NOMO-1 treated with DMSO at 0.1 percent for 48 hours (cell line): Measurements from ENCODE around the gene KCNJ9.
"Not testable (repeated sequence)": the region's sequence is repeated elsewhere in the genome, so short reads cannot be mapped to it uniquely, and the experiment has no call there.

Experiments
- DNase-seq: peaks from one replicate; lab custom pipeline; 2025; ENCODE audit not compliant: unreplicated experiment; lab: John Stamatoyannopoulos, UW

The KCNJ9 gene

GRCh38 chr1:160101717-160102522 lies 20.6 kb downstream of the KCNJ9 start:
- DNase-seq = no peak

GRCh38 chr1:160103658-160104408 lies 22.5 kb downstream of the KCNJ9 start:
- no peak for DNase-seq

GRCh38 chr1:160104486-160104885 lies 23.1 kb downstream of the KCNJ9 start:
- peak; percentile 29 for DNase-seq

GRCh38 chr1:160105155-160105554 lies 23.8 kb downstream of the KCNJ9 start:
- DNase-seq = no peak

GRCh38 chr1:160107512-160107911 lies 26.2 kb downstream of the KCNJ9 start:
- DNase-seq = no peak

- peak; percentile 25 for DNase-seq
These were observed 27.7 kb downstream of the KCNJ9 start for GRCh38 chr1:160108888-160109662.

GRCh38 chr1:160109686-160110085 lies 28.3 kb downstream of the KCNJ9 start:
- no peak for DNase-seq

GRCh38 chr1:160111462-160111861 lies 30.1 kb downstream of the KCNJ9 start:
- DNase-seq = not testable (repeated sequence)

GRCh38 chr1:160112357-160112756 lies 31.0 kb downstream of the KCNJ9 start:
- no peak for DNase-seq

- no peak for DNase-seq
These were observed 32.1 kb downstream of the KCNJ9 start for GRCh38 chr1:160113407-160113806.

GRCh38 chr1:160114085-160114484 lies 32.7 kb downstream of the KCNJ9 start:
- no peak for DNase-seq

- DNase-seq = no peak
These were observed 34.4 kb downstream of the KCNJ9 start, which contains the start of gene ATP1A2 for GRCh38 chr1:160115545-160116282. TSS of gene ATP1A2 (plus strand) at chr1:160115759. CDS start at chr1:160115862, 103 bp downstream.

- DNase-seq = no peak
These were observed 35.2 kb downstream of the KCNJ9 start for GRCh38 chr1:160116283-160117147.

- DNase-seq = no peak
These were observed 36.0 kb downstream of the KCNJ9 start for GRCh38 chr1:160117300-160117699.

- DNase-seq = no peak
These were observed 36.4 kb downstream of the KCNJ9 start for GRCh38 chr1:160117709-160118183.

GRCh38 chr1:160118928-160119327 lies 37.6 kb downstream of the KCNJ9 start:
- no peak for DNase-seq

GRCh38 chr1:160120797-160121196 lies 39.5 kb downstream of the KCNJ9 start:
- no peak for DNase-seq

- no peak for DNase-seq
These were observed 40.0 kb downstream of the KCNJ9 start for GRCh38 chr1:160121388-160121787.

- no peak for DNase-seq
These were observed 41.7 kb downstream of the KCNJ9 start for GRCh38 chr1:160122978-160123495.
